ENCODE results near the gene BLNK. TPM values are rescaled to one million over a fixed set of nuclear protein-coding genes. Genes with fewer than 3 reads are reported as not detected.

BLNK gene
- total RNA-seq, 1 donor from 2014 or later: not detected

DNA sequence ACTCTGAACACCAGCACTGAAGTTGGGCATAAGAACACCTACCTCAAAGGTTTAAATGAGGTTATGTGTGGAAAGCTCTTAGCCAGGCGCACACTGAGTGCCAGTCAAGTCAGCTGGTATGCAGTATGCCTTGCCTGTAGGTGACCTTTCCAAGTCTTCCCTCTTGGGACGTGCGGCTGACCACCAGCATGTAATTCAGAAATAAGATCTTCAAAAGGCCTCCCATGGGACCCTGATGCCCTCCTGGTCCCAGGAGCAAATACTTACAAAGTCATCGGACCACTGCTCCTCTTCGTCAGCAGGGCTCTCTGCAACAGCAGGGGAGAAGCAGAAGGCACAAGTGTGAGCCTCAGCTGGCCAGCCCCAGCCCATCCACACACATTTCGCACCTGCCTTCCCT, 40.8 kb downstream of the BLNK start:
- no peak overlapping the region for H2AFZ ChIP-seq (replicated peaks)
- Mint-ChIP-seq H3K36me3 (no peaks in the 10 kb centered on the region), H3K27ac (no peak overlapping the region), H3K9me3 (no peaks in the 10 kb centered on the region), H3K27me3 (ENCODE audit: insufficient read depth, low read depth) (peaks cover 9% of the 10 kb centered on the region), H3K4me1 (peaks cover 4% of the 10 kb centered on the region), H3K4me3 (no peak overlapping the region)
- no peak for DNase-seq (ENCODE audit: low spot score)
- TF ChIP-seq EZH2 (IDR thresholded peaks at IDR 0.05) (no peak), EZH2phosphoT487 (IDR thresholded peaks at IDR 0.05) (no peak)
- TF ChIP-seq, protein P1, sequence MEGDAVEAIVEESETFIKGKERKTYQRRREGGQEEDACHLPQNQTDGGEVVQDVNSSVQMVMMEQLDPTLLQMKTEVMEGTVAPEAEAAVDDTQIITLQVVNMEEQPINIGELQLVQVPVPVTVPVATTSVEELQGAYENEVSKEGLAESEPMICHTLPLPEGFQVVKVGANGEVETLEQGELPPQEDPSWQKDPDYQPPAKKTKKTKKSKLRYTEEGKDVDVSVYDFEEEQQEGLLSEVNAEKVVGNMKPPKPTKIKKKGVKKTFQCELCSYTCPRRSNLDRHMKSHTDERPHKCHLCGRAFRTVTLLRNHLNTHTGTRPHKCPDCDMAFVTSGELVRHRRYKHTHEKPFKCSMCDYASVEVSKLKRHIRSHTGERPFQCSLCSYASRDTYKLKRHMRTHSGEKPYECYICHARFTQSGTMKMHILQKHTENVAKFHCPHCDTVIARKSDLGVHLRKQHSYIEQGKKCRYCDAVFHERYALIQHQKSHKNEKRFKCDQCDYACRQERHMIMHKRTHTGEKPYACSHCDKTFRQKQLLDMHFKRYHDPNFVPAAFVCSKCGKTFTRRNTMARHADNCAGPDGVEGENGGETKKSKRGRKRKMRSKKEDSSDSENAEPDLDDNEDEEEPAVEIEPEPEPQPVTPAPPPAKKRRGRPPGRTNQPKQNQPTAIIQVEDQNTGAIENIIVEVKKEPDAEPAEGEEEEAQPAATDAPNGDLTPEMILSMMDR (IDR thresholded peaks at IDR 0.05): no peak
- no peak overlapping the region for H3K4me2 ChIP-seq
- no peaks in the 10 kb centered on the region for H3K27me3 ChIP-seq
- H3K79me2 ChIP-seq (ENCODE audit: low read depth): no peaks in the 10 kb centered on the region
- no peak overlapping the region for H3K9ac ChIP-seq
- H3K4me3 ChIP-seq: no peak overlapping the region
- no peaks in the 10 kb centered on the region for H3F3A ChIP-seq (ENCODE audit: low read depth)
- no peaks in the 10 kb centered on the region for H3K4me1 ChIP-seq
- no peak overlapping the region for H3K27ac ChIP-seq
- H3K9me3 ChIP-seq (ENCODE audit: low read depth): no peaks in the 10 kb centered on the region
- no peaks in the 10 kb centered on the region for H3K36me3 ChIP-seq
- no peaks in the 10 kb centered on the region for H4K20me1 ChIP-seq (ENCODE audit: low read depth)

DNA sequence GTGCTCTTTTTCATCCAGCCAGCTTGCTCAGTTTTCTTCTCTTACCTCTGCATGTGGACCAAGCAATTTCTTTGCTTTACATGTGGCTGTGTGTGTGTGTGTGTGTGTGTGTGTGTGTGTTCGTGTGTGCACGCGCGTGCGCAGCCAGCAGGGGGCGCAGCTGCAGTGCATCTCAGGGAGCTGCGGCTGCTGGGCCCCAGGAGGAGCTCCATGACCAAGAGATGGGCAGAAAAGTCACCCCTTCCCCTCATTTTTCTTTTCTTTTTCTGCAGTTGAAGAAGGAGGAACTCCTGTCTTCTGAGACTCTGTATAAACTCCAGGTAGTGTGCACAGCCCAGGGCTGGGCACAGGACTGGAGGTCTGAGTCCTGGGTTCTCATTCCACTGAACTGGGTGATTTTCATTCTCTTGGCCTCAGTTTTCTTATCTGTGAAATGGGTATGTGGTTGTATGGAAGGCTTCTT, 41.8 kb downstream of the BLNK start:
- Histone ChIP-seq H3K79me2 (ENCODE audit: low read depth) (no peaks in the 10 kb centered on the region), H3K9me3 (ENCODE audit: low read depth) (no peaks in the 10 kb centered on the region), H3K36me3 (no peaks in the 10 kb centered on the region), H3K9ac (no peak overlapping the region), H3K4me1 (no peaks in the 10 kb centered on the region), H3K4me3 (no peak overlapping the region), H4K20me1 (ENCODE audit: low read depth) (no peaks in the 10 kb centered on the region), H3K27ac (no peak overlapping the region), H3K4me2 (no peak overlapping the region), H3F3A (ENCODE audit: low read depth) (no peaks in the 10 kb centered on the region), H2AFZ (replicated peaks) (peak overlapping the region; percentile 28), H3K27me3 (no peaks in the 10 kb centered on the region)
- DNase-seq (ENCODE audit: low spot score): peak; percentile 91
- Mint-ChIP-seq H3K27ac (no peak overlapping the region), H3K9me3 (no peaks in the 10 kb centered on the region), H3K4me3 (peak overlapping the region; percentile 16), H3K4me1 (peaks cover 4% of the 10 kb centered on the region), H3K36me3 (no peaks in the 10 kb centered on the region), H3K27me3 (ENCODE audit: insufficient read depth, low read depth) (peaks cover 8% of the 10 kb centered on the region)
- TF ChIP-seq, protein P1 (IDR thresholded peaks at IDR 0.05): peak; percentile 89
- TF ChIP-seq EZH2 (IDR thresholded peaks at IDR 0.05) (no peak), EZH2phosphoT487 (IDR thresholded peaks at IDR 0.05) (no peak)

DNA sequence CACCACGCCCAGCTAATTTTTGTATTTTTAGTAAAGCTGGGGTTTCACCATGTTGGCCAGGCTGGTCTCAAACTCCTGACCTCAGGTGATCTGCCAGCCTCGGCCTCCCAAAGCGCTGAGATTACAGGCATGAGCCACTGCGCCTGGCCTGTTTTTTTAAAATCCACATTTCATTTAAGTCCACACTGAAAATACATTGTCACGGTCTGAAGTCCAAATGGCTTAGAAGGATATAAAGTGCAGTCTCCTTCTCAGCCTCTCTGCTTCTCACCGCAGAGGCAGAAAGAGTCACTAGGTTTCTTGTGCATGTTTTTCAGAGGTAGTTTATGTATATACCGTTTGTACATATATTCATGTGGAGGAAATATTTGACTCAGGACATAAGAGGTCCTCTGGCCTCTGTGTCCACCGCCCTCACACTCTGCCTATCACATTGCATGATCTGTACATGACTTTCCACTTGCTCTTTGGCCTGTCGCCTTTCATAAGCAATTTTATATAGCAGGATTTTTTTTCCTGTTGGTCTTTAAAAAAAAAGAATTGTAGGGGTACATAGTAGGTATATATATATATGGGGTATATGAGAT, 42.9 kb downstream of the BLNK start:
- Mint-ChIP-seq H3K9me3 (no peaks in the 10 kb centered on the region), H3K4me1 (peaks cover 4% of the 10 kb centered on the region), H3K27me3 (ENCODE audit: insufficient read depth, low read depth) (peaks cover 7% of the 10 kb centered on the region), H3K4me3 (no peak overlapping the region), H3K27ac (no peak overlapping the region), H3K36me3 (no peaks in the 10 kb centered on the region)
- Histone ChIP-seq H3F3A (ENCODE audit: low read depth) (no peaks in the 10 kb centered on the region), H3K27ac (no peak overlapping the region), H3K36me3 (no peaks in the 10 kb centered on the region), H3K4me1 (no peaks in the 10 kb centered on the region), H4K20me1 (ENCODE audit: low read depth) (no peaks in the 10 kb centered on the region), H3K4me2 (no peak overlapping the region), H3K79me2 (ENCODE audit: low read depth) (no peaks in the 10 kb centered on the region), H3K9ac (no peak overlapping the region), H3K4me3 (no peak overlapping the region), H2AFZ (replicated peaks) (no peak overlapping the region), H3K9me3 (ENCODE audit: low read depth) (no peaks in the 10 kb centered on the region), H3K27me3 (no peaks in the 10 kb centered on the region)
- TF ChIP-seq, protein P1 (IDR thresholded peaks at IDR 0.05): no peak
- TF ChIP-seq EZH2 (IDR thresholded peaks at IDR 0.05) (no peak), EZH2phosphoT487 (IDR thresholded peaks at IDR 0.05) (no peak)
- DNase-seq (ENCODE audit: low spot score): no peak

All from neural progenitor cell (in vitro differentiated cells).